Uterus (tissue), 2 donors: ENCODE data around the gene PPM1G.

Experiments
- POLR2A ChIP-seq, 2 donors: fragments of 450-650 bp; IDR thresholded peaks; one replicate each; pipeline ENCODE4 v1.6.1; 2016; ENCODE audit warnings: antibody characterized with exemption in 2 of 2, mild to moderate bottlenecking in 1 of 2, moderate library complexity in 1 of 2
- TF ChIP-seq, protein P1 (sequence below), 4 experiments: fragments of 200-600 bp in 2 of 4; fragments of 450-650 bp in 2 of 4; sonication (generic) in 2 of 4; IDR thresholded peaks; one replicate each; pipeline ENCODE4 v1.5.1; 2016 to 2019; ENCODE audit warnings: antibody characterized with exemption in 4 of 4, mild to moderate bottlenecking in 2 of 4, moderate library complexity in 1 of 4

DNA sequence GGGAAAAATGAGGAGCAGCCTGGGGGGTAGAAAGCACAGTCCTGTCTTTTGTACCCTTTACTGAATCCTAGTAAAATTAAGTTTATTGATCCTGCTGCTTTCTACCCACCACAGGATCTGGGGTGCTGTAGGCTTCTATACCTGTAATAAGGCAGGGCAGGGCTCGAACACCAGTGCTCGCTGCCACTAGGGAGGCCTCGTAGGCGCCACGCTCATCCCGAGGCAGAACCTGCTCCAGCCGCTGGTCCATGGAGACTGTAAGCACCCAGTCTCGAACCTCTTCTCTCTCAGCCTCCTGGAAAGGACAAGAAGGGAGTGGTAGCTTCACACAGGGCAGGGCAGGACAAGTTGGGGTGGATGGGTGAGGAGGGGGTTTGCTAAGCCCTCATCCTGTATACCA is 35.8 kb upstream of the PPM1G start:
- TF ChIP-seq, protein P1, sequence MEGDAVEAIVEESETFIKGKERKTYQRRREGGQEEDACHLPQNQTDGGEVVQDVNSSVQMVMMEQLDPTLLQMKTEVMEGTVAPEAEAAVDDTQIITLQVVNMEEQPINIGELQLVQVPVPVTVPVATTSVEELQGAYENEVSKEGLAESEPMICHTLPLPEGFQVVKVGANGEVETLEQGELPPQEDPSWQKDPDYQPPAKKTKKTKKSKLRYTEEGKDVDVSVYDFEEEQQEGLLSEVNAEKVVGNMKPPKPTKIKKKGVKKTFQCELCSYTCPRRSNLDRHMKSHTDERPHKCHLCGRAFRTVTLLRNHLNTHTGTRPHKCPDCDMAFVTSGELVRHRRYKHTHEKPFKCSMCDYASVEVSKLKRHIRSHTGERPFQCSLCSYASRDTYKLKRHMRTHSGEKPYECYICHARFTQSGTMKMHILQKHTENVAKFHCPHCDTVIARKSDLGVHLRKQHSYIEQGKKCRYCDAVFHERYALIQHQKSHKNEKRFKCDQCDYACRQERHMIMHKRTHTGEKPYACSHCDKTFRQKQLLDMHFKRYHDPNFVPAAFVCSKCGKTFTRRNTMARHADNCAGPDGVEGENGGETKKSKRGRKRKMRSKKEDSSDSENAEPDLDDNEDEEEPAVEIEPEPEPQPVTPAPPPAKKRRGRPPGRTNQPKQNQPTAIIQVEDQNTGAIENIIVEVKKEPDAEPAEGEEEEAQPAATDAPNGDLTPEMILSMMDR (IDR thresholded peaks at IDR 0.05), result no peak
- no peak for TF ChIP-seq POLR2A (IDR thresholded peaks at IDR 0.05)
